ENCODE measurements around the gene RANBP10. TPM values are rescaled to one million over a fixed set of nuclear protein-coding genes. Genes with fewer than 3 reads are reported as not detected.

The RANBP10 gene
- total and polyA plus RNA-seq, 2 of the 8 experiments (the other 6 are each of a cell fraction or from before 2014, with no cell fraction given), result 14.2 to 16.8 TPM

DNA sequence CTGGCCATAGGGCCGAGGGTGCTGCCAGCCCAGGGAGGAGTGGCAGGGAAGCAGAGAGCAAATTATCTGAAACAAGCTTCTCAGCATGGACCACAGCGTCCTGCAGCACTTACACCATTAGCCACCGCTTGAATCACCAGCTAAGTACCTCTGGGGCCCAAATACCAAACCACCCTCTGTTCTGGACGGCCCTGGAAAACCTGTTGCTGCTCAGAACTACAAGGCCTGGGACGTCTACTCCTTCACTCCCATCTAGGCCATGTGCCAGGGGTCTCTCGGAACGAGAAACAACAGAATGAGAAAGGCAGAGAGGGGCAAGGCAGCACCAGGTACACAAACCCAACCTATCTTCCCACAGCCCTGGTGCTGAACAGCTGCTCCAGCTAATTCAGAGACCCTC, 47.4 kb downstream of the RANBP10 start (continued):
- TF ChIP-seq, protein P1, sequence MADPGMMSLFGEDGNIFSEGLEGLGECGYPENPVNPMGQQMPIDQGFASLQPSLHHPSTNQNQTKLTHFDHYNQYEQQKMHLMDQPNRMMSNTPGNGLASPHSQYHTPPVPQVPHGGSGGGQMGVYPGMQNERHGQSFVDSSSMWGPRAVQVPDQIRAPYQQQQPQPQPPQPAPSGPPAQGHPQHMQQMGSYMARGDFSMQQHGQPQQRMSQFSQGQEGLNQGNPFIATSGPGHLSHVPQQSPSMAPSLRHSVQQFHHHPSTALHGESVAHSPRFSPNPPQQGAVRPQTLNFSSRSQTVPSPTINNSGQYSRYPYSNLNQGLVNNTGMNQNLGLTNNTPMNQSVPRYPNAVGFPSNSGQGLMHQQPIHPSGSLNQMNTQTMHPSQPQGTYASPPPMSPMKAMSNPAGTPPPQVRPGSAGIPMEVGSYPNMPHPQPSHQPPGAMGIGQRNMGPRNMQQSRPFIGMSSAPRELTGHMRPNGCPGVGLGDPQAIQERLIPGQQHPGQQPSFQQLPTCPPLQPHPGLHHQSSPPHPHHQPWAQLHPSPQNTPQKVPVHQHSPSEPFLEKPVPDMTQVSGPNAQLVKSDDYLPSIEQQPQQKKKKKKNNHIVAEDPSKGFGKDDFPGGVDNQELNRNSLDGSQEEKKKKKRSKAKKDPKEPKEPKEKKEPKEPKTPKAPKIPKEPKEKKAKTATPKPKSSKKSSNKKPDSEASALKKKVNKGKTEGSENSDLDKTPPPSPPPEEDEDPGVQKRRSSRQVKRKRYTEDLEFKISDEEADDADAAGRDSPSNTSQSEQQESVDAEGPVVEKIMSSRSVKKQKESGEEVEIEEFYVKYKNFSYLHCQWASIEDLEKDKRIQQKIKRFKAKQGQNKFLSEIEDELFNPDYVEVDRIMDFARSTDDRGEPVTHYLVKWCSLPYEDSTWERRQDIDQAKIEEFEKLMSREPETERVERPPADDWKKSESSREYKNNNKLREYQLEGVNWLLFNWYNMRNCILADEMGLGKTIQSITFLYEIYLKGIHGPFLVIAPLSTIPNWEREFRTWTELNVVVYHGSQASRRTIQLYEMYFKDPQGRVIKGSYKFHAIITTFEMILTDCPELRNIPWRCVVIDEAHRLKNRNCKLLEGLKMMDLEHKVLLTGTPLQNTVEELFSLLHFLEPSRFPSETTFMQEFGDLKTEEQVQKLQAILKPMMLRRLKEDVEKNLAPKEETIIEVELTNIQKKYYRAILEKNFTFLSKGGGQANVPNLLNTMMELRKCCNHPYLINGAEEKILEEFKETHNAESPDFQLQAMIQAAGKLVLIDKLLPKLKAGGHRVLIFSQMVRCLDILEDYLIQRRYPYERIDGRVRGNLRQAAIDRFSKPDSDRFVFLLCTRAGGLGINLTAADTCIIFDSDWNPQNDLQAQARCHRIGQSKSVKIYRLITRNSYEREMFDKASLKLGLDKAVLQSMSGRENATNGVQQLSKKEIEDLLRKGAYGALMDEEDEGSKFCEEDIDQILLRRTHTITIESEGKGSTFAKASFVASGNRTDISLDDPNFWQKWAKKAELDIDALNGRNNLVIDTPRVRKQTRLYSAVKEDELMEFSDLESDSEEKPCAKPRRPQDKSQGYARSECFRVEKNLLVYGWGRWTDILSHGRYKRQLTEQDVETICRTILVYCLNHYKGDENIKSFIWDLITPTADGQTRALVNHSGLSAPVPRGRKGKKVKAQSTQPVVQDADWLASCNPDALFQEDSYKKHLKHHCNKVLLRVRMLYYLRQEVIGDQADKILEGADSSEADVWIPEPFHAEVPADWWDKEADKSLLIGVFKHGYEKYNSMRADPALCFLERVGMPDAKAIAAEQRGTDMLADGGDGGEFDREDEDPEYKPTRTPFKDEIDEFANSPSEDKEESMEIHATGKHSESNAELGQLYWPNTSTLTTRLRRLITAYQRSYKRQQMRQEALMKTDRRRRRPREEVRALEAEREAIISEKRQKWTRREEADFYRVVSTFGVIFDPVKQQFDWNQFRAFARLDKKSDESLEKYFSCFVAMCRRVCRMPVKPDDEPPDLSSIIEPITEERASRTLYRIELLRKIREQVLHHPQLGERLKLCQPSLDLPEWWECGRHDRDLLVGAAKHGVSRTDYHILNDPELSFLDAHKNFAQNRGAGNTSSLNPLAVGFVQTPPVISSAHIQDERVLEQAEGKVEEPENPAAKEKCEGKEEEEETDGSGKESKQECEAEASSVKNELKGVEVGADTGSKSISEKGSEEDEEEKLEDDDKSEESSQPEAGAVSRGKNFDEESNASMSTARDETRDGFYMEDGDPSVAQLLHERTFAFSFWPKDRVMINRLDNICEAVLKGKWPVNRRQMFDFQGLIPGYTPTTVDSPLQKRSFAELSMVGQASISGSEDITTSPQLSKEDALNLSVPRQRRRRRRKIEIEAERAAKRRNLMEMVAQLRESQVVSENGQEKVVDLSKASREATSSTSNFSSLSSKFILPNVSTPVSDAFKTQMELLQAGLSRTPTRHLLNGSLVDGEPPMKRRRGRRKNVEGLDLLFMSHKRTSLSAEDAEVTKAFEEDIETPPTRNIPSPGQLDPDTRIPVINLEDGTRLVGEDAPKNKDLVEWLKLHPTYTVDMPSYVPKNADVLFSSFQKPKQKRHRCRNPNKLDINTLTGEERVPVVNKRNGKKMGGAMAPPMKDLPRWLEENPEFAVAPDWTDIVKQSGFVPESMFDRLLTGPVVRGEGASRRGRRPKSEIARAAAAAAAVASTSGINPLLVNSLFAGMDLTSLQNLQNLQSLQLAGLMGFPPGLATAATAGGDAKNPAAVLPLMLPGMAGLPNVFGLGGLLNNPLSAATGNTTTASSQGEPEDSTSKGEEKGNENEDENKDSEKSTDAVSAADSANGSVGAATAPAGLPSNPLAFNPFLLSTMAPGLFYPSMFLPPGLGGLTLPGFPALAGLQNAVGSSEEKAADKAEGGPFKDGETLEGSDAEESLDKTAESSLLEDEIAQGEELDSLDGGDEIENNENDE (IDR thresholded peaks at IDR 0.05; ENCODE audit: insufficient replicate concordance, low read length), result no peak
- no peak for TF ChIP-seq RNF2 (IDR thresholded peaks at IDR 0.05; ENCODE audit: borderline replicate concordance, low read depth, low read length, missing control alignments, poor library complexity, severe bottlenecking)
- no peak for TF ChIP-seq TBP (IDR thresholded peaks at IDR 0.05; ENCODE audit: low read depth, low read length)
- no peak for TF ChIP-seq BACH1 (IDR thresholded peaks at IDR 0.05; ENCODE audit: low read length)
- TF ChIP-seq NANOG (IDR thresholded peaks at IDR 0.05; ENCODE audit: insufficient read depth, low read depth, low read length, poor library complexity, severe bottlenecking), result no peak
- TF ChIP-seq SP4 (IDR thresholded peaks at IDR 0.05; ENCODE audit: low read length), result no peak
- TF ChIP-seq, protein P2, sequence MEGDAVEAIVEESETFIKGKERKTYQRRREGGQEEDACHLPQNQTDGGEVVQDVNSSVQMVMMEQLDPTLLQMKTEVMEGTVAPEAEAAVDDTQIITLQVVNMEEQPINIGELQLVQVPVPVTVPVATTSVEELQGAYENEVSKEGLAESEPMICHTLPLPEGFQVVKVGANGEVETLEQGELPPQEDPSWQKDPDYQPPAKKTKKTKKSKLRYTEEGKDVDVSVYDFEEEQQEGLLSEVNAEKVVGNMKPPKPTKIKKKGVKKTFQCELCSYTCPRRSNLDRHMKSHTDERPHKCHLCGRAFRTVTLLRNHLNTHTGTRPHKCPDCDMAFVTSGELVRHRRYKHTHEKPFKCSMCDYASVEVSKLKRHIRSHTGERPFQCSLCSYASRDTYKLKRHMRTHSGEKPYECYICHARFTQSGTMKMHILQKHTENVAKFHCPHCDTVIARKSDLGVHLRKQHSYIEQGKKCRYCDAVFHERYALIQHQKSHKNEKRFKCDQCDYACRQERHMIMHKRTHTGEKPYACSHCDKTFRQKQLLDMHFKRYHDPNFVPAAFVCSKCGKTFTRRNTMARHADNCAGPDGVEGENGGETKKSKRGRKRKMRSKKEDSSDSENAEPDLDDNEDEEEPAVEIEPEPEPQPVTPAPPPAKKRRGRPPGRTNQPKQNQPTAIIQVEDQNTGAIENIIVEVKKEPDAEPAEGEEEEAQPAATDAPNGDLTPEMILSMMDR (IDR thresholded peaks at IDR 0.05; ENCODE audit: control extremely low read depth in 1 of 3, insufficient read depth in 1 of 3, low read depth in 1 of 3, low read length in 3 of 3), result no peak
- TF ChIP-seq SIX5 (IDR thresholded peaks at IDR 0.05; ENCODE audit: low read depth, low read length), result no peak
- no peak for TF ChIP-seq GABPA (IDR thresholded peaks at IDR 0.05; ENCODE audit: borderline replicate concordance, insufficient read depth, low read length)
